ENCODE measurements around the gene RNF44.

The RNF44 gene

DNA sequence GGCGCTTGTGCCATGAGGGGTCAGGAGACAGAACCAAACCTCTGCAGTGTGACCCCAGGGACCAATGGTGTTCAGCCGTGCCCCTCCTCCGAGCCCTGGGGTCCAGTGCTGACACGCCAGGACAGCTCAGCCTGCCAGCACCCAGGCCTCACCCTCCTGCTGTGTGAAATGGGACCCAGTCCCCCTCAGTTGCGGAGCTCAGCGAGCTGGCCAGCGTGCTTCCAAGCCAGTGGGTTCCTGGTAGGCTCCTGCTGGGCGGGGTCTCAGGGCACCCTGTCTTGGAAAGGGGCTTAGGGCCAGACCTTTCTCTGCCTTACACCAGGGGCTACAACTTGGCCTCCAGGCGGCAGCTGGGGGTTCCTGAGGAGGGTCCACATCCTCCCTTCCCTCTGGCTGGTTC lies 4.4 kb downstream of the RNF44 start:
- Histone ChIP-seq H3K9ac (ENCODE audit: low read depth, low read length) (no peak overlapping the region), H3K36me3 (ENCODE audit: insufficient read depth, low read depth, low read length) (peaks cover 66% of the 10 kb centered on the region), H3K27ac (ENCODE audit: low read length) (no peak overlapping the region), H3K4me3 (ENCODE audit: low read length) (no peak overlapping the region), H3K4me1 (ENCODE audit: insufficient read depth, low read length) (peaks cover 14% of the 10 kb centered on the region), H3K27me3 (ENCODE audit: insufficient read depth, low read length) (no peaks in the 10 kb centered on the region), H3K9me3 (ENCODE audit: insufficient read depth, low read depth, low read length) (no peaks in the 10 kb centered on the region)

DNA sequence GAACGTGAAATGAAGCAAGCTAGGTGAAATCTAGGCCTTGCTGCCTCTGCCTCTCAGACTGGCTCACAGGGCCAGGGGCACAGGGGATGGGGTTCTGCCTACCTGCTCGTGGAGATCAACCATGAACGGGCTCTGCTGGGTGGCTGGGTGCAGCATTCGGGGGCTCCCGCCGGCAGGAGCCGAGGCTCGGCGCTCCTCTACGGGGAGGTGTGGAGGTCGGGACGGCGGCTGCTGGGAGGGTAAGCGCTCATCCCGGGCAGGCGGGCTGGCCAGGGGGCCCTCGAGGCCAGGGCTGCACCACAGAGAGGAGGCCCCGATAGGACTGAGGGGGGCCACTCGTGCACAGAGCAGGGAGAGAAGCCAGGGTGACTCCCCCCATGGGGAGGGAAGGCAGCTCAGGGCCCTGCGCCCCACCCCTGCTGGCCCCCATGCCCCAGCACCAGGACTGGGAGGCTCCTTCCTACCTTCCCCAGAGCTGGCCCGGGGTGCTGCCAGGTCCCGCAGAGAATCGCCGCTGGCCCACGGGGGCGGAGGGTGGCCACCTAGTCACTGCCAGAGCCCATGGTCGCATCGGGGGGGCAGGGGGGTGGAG lies 5.2 kb downstream of the RNF44 start:
- Histone ChIP-seq H3K4me3 (ENCODE audit: low read length) (no peak overlapping the region), H3K27ac (ENCODE audit: low read length) (no peak overlapping the region), H3K9me3 (ENCODE audit: insufficient read depth, low read depth, low read length) (no peaks in the 10 kb centered on the region), H3K36me3 (ENCODE audit: insufficient read depth, low read depth, low read length) (peaks cover 74% of the 10 kb centered on the region), H3K27me3 (ENCODE audit: insufficient read depth, low read length) (no peaks in the 10 kb centered on the region), H3K4me1 (ENCODE audit: insufficient read depth, low read length) (peaks cover 14% of the 10 kb centered on the region), H3K9ac (ENCODE audit: low read depth, low read length) (no peak overlapping the region)

DNA sequence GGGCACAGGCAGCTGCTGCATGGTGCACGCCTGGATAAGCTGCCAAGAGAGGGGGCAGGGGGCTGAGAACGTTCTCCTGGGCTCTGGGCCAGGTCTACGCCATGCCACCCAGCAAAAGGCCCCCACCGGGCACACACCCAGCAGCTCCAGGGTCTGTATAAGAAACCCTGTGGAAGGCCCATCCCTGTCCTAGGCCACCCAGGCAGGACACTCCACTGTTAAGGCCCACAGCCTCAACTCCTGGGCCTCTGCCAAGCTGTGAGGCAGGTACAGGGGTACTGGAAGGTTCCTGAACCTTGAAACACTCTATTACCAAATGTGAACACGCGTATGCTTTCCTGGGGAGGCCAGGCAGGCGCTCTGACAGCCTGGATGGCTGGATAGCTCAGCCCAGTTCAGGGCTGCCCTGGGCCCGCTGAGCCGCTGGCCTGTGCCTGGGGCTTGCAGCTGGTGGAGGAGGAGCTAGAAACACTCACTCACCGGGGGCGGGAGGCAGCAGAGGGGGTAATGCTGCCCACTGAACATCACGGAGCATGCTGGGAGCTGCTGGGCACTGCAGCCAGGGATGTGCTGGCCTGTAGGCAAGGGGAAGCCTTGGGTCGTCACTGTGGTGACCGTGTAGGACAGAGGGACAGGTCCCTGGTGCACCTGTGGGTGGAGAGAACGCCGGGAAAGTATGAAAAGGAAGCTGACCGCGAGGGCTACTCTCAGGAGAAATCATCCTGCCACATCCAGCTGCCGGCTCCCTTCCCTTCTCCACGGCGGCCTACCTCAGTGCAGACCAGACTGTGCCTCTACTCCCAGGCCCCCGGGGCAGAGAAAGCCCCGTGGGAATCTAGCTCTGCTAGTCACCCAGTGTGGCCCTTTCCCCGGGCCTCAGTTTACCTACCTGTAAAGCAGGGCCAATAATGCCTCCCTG lies 6.0 kb downstream of the RNF44 start:
- no peak overlapping the region for H3K27ac ChIP-seq (ENCODE audit: low read length)
- H3K27me3 ChIP-seq (ENCODE audit: insufficient read depth, low read length) = no peaks in the 10 kb centered on the region
- H3K36me3 ChIP-seq (ENCODE audit: insufficient read depth, low read depth, low read length) = peaks cover 73% of the 10 kb centered on the region
- H3K4me1 ChIP-seq (ENCODE audit: insufficient read depth, low read length) = peaks cover 14% of the 10 kb centered on the region
- H3K4me3 ChIP-seq (ENCODE audit: low read length) = no peak overlapping the region
- no peaks in the 10 kb centered on the region for H3K9me3 ChIP-seq (ENCODE audit: insufficient read depth, low read depth, low read length)
- H3K9ac ChIP-seq (ENCODE audit: low read depth, low read length) = no peak overlapping the region

DNA sequence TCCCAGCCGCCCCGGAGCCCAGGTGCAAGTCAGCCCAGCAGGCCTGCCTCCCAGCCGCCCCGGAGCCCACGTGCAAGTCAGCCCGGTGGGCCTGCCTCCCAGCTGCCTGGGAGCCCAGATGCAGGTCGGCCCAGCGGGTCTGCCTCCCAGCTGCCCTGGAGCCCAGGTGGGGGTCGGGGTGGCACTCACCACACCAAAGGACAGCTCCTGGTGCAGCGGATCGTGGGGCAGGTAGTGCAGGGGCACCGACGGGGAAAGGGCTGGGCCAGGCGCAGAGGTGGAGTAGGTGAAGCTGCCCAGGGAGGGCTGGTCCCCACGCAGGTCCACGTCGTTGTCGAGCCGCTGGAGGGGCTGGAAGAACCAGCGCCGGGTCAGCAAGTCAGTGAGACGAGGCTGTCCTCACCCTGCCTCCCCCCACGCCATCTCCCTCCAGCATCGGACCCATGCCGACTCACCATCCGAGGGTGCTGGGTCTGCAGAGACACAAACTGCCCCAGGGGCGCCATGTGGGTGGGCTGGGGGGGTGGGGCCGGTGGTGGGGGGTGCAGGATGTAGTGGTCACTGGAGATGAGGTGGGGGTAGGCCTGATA lies 6.7 kb downstream of the RNF44 start:
- H3K4me3 ChIP-seq (ENCODE audit: low read length) = no peak overlapping the region
- no peak overlapping the region for H3K27ac ChIP-seq (ENCODE audit: low read length)
- H3K9ac ChIP-seq (ENCODE audit: low read depth, low read length) = no peak overlapping the region
- H3K36me3 ChIP-seq (ENCODE audit: insufficient read depth, low read depth, low read length) = peaks cover 70% of the 10 kb centered on the region
- no peaks in the 10 kb centered on the region for H3K27me3 ChIP-seq (ENCODE audit: insufficient read depth, low read length)
- peaks cover 14% of the 10 kb centered on the region for H3K4me1 ChIP-seq (ENCODE audit: insufficient read depth, low read length)
- no peaks in the 10 kb centered on the region for H3K9me3 ChIP-seq (ENCODE audit: insufficient read depth, low read depth, low read length)

DNA sequence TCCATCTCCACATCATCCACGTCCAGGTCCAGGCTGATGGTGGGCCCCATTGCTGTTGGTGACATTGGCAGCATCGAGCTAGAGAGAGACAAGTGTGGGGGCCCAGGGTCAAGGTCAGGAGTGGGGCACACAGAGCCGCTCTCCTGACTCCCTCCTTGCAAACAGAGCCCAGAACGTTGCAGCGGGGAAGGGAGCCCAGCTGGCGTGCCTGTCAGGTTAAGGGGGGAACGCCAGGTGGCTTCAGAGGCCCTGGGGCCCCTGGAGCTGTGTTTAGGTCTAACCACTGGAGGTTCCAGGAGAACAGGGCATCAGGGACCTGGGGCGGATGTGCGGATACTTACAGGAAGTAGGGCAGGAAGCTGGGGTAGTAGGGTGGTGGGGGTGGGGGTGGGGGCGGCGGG lies 7.5 kb downstream of the RNF44 start:
- peaks cover 63% of the 10 kb centered on the region for H3K36me3 ChIP-seq (ENCODE audit: insufficient read depth, low read depth, low read length)
- H3K4me1 ChIP-seq (ENCODE audit: insufficient read depth, low read length) = peaks cover 9% of the 10 kb centered on the region
- H3K4me3 ChIP-seq (ENCODE audit: low read length) = no peak overlapping the region
- no peaks in the 10 kb centered on the region for H3K27me3 ChIP-seq (ENCODE audit: insufficient read depth, low read length)
- no peaks in the 10 kb centered on the region for H3K9me3 ChIP-seq (ENCODE audit: insufficient read depth, low read depth, low read length)
- H3K9ac ChIP-seq (ENCODE audit: low read depth, low read length) = no peak overlapping the region
- no peak overlapping the region for H3K27ac ChIP-seq (ENCODE audit: low read length)

DNA sequence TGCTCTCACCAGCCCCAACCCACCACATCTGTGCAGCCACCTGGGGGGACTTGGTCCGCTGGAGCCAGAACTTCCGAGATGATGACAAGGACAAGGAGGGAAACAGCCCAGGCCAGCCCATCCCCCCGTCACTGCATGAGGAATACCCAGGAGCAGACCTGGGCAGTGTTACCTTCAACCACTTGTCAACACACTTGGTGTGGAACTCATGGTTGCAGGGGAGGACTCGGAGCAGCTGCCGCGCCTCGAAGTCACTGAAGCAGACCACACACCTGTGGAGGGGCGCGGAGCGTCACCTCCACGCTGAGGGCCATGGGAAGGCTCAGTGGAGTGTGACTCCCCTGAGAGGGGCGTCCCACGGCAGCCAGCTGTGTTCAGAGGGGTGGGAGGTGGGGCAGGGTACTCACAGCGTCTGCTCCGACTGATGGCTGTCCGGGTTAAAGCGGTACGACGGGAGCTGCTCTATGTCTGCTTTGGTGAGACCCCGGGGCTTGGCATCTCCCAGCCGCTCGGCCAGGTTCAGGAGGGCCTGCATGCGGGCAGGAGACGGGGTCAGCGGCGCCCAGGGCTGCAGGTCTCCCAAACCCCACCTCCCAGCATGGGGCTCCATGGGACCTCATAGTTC lies 8.0 kb downstream of the RNF44 start:
- Histone ChIP-seq H3K27ac (ENCODE audit: low read length) (no peak overlapping the region), H3K4me3 (ENCODE audit: low read length) (no peak overlapping the region), H3K4me1 (ENCODE audit: insufficient read depth, low read length) (peaks cover 4% of the 10 kb centered on the region), H3K9ac (ENCODE audit: low read depth, low read length) (no peak overlapping the region), H3K36me3 (ENCODE audit: insufficient read depth, low read depth, low read length) (peaks cover 58% of the 10 kb centered on the region), H3K9me3 (ENCODE audit: insufficient read depth, low read depth, low read length) (no peaks in the 10 kb centered on the region), H3K27me3 (ENCODE audit: insufficient read depth, low read length) (no peaks in the 10 kb centered on the region)

DNA sequence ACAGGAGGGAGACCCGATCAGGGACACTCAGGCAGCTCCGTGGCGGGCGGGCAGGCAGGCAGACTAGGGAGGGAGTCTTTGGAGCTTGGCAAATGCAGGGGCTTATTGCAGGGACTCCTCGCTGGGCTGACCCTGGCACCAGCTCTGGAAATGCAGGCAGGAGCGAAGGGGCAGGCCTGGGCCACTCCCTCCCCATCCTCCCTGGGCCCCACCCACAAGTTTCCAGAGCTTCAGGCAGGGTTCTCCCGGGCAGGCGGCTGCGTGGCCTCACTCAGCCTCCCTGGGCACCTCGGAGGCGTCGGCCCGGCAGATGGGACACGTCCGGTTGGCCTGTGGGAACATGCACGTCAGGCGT lies 8.5 kb downstream of the RNF44 start:
- peaks cover 53% of the 10 kb centered on the region for H3K36me3 ChIP-seq (ENCODE audit: insufficient read depth, low read depth, low read length)
- H3K27ac ChIP-seq (ENCODE audit: low read length) = no peak overlapping the region
- peaks cover 2% of the 10 kb centered on the region; the same call in 1 of the 2 replicates for H3K4me1 ChIP-seq (ENCODE audit: insufficient read depth, low read length)
- no peaks in the 10 kb centered on the region for H3K9me3 ChIP-seq (ENCODE audit: insufficient read depth, low read depth, low read length)
- no peak overlapping the region for H3K9ac ChIP-seq (ENCODE audit: low read depth, low read length)
- H3K4me3 ChIP-seq (ENCODE audit: low read length) = no peak overlapping the region
- H3K27me3 ChIP-seq (ENCODE audit: insufficient read depth, low read length) = no peaks in the 10 kb centered on the region

DNA sequence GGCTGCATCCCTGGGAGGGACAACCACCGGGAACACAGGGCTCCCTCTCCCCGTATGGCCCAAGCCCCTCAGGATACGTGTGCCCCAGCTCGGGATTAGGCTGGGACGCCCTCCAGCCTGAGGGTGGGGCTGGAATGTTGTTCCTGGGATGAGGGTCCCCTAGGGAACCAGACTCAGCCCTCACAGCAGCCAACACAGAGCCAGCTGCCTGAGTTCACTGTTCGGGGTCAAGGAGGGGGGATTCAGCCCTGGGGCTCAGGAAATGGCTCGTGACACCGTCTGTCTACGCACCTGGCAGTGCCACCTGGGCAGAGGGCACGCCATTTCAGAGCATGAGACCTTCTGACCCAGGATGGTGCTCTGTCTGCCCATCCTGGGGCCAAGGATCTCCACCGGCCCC lies 8.9 kb downstream of the RNF44 start:
- H3K9me3 ChIP-seq (ENCODE audit: insufficient read depth, low read depth, low read length) = no peaks in the 10 kb centered on the region
- H3K4me3 ChIP-seq (ENCODE audit: low read length) = no peak overlapping the region
- H3K9ac ChIP-seq (ENCODE audit: low read depth, low read length) = no peak overlapping the region
- H3K27me3 ChIP-seq (ENCODE audit: insufficient read depth, low read length) = no peaks in the 10 kb centered on the region
- H3K27ac ChIP-seq (ENCODE audit: low read length) = no peak overlapping the region
- peaks cover 2% of the 10 kb centered on the region; the same call in 1 of the 2 replicates for H3K4me1 ChIP-seq (ENCODE audit: insufficient read depth, low read length)
- peaks cover 49% of the 10 kb centered on the region for H3K36me3 ChIP-seq (ENCODE audit: insufficient read depth, low read depth, low read length)

DNA sequence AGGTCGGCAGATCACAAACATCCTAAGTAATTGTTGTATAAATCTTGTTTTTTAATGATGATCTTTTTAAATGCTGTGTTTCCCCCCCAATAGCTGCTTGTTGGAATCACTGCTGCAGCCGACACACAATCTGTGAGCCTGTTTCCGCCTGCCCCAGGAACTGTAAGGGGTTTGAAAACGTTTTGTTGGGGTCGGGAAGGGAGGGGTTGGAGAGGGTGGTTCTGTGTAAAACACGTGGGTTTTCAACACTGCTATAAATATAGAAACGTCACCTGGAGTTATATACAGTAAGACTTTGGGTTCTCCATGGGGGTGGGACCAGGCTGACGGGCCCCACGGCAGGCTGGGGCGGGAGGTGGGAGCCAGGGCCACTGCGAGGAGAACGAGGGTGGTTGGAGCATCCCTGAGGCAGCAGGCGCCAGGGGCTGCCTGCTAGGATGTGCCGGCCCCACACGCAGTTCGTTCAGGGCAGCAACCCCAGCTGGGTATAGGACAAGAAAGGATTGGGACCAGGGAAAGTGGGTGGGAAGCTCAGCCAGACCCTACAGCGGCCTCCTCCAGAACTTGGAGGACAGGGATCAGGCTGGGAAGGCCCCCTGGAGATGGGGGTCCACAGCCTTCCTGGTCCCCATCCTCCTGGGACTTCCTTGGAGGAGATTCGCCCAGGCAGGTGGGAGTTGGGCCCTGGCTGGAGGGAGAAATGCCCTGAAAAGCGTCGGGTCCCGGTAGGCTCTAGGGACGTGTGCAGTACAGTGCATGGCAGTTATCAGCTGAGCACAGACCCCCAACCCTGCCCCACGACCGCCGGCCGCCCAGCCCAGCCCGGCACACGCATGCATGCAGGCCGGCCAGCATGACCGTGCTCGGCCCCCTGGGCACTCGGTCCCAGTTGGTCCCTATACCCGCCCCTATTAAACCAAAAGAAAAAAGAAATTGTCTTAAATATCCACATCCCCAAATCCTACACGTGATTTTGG lies 9.7 kb downstream of the RNF44 start:
- Histone ChIP-seq H3K9ac (ENCODE audit: low read depth, low read length) (no peak overlapping the region), H3K36me3 (ENCODE audit: insufficient read depth, low read depth, low read length) (peaks cover 43% of the 10 kb centered on the region), H3K4me1 (ENCODE audit: insufficient read depth, low read length) (no peaks in the 10 kb centered on the region), H3K9me3 (ENCODE audit: insufficient read depth, low read depth, low read length) (no peaks in the 10 kb centered on the region), H3K27me3 (ENCODE audit: insufficient read depth, low read length) (no peaks in the 10 kb centered on the region), H3K4me3 (ENCODE audit: low read length) (no peak overlapping the region), H3K27ac (ENCODE audit: low read length) (no peak overlapping the region)

DNA sequence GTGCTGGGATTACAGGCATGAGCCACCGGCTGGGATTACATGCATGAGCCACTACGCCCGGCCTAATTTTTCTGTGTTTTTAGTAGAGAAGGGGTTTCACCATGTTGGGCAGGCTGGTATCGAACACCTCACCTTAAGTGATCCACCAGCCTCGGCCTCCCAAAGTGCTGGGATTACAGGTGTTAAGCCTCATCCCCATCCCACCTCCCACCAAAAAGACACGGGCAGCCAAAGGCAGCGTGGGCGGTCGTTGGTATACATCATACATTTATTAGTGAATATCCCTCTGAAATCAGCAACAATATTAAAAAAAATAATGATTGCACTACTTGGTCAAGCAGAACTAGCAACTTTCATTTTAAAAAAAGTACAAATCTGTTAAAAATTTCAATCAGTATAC lies 10.7 kb downstream of the RNF44 start:
- Histone ChIP-seq H3K9me3 (ENCODE audit: insufficient read depth, low read depth, low read length) (no peaks in the 10 kb centered on the region), H3K36me3 (ENCODE audit: insufficient read depth, low read depth, low read length) (peaks cover 35% of the 10 kb centered on the region), H3K9ac (ENCODE audit: low read depth, low read length) (no peak overlapping the region), H3K27ac (ENCODE audit: low read length) (no peak overlapping the region), H3K27me3 (ENCODE audit: insufficient read depth, low read length) (no peaks in the 10 kb centered on the region), H3K4me3 (ENCODE audit: low read length) (no peak overlapping the region), H3K4me1 (ENCODE audit: insufficient read depth, low read length) (0 out of 2 replicates have a peak, but pooled peaks cover 2% of the 10 kb centered on the region)

DNA sequence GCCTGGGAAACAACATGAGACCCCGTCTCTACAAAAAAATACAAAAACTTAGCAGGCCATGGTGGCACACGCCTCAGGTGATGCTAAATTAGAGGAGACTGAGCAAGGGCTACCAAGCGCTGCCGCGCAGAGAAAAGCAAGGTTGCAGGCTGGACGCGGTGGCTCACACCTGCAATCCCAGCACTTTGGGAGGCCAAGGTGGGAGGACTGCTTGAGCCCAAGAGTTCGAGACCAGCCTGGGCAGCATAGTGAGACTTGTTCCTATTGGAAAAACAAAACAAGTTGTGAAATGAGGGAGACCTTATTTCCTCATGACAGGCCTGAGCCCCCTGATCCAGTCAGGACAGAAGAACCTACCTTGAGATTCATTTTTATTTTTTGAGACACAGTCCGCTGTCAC lies 11.5 kb downstream of the RNF44 start:
- no peak overlapping the region for H3K27ac ChIP-seq (ENCODE audit: low read length)
- H3K9me3 ChIP-seq (ENCODE audit: insufficient read depth, low read depth, low read length) = no peaks in the 10 kb centered on the region
- 0 out of 2 replicates have a peak, but pooled peaks cover 2% of the 10 kb centered on the region for H3K4me1 ChIP-seq (ENCODE audit: insufficient read depth, low read length)
- no peaks in the 10 kb centered on the region for H3K27me3 ChIP-seq (ENCODE audit: insufficient read depth, low read length)
- H3K36me3 ChIP-seq (ENCODE audit: insufficient read depth, low read depth, low read length) = peaks cover 29% of the 10 kb centered on the region
- H3K9ac ChIP-seq (ENCODE audit: low read depth, low read length) = no peak overlapping the region
- H3K4me3 ChIP-seq (ENCODE audit: low read length) = no peak overlapping the region

Measured in iPS-20b (cell line).